T-helper 1 cell treated with Interleukin-12 subunit alpha and Interleukin-12 subunit beta and Interleukin-4 antibody, amounts not matched to agents 30 ng/mL and 1 ng/mL, for 36 hours (primary cell): Measurements from ENCODE around the gene SPSB1. TPM values are rescaled to one million over a fixed set of nuclear protein-coding genes. Genes with fewer than 3 reads are reported as not detected.

Experiments
- intact Hi-C: fragments of 100-400 bp; cut with micrococcal nuclease; formaldehyde crosslinking; loops from one replicate; pipeline ENCODE4 v1.15.1; 2024
- total RNA-seq: library from RNA; stranded (reverse); gene quantifications from 2 replicates; pipeline ENCODE4 v1.2.3, GENCODE V29; 2022

The SPSB1 gene
- total RNA-seq, 1 donor from 2014 or later: 22.8 TPM

GRCh38 chr1:9317591-9318417, 25.1 kb downstream of the SPSB1 start:
- intact Hi-C loops: no loop called here

GRCh38 chr1:9319208-9319788, 26.6 kb downstream of the SPSB1 start:
- intact Hi-C loops: no loop called here

GRCh38 chr1:9319789-9320519, 27.3 kb downstream of the SPSB1 start:
- intact Hi-C loops: no loop called here

- intact Hi-C loops: no loop called here
Observed at GRCh38 chr1:9320520-9321479, 28.1 kb downstream of the SPSB1 start.

GRCh38 chr1:9321480-9321849, 28.8 kb downstream of the SPSB1 start:
- intact Hi-C loops: no loop called here

- intact Hi-C loops: no loop called here
Observed at GRCh38 chr1:9321986-9322660, 29.4 kb downstream of the SPSB1 start.

- intact Hi-C loops: no loop called here
Observed at GRCh38 chr1:9322661-9323244, 30.1 kb downstream of the SPSB1 start.

- intact Hi-C loops: no loop called here
Observed at GRCh38 chr1:9324246-9325096, 31.8 kb downstream of the SPSB1 start.

- intact Hi-C loops: no loop called here
Observed at GRCh38 chr1:9326596-9326995, 33.9 kb downstream of the SPSB1 start.

- intact Hi-C loops: no loop called here
Observed at GRCh38 chr1:9328201-9328600, 35.5 kb downstream of the SPSB1 start.

- intact Hi-C loops: no loop called here
Observed at GRCh38 chr1:9328715-9329114, 36.0 kb downstream of the SPSB1 start.

GRCh38 chr1:9331016-9331415, 38.3 kb downstream of the SPSB1 start:
- intact Hi-C loops: no loop called here

- intact Hi-C loops: no loop called here
Observed at GRCh38 chr1:9331558-9332346, 39.1 kb downstream of the SPSB1 start.

- intact Hi-C loops: no loop called here
Observed at GRCh38 chr1:9332513-9333143, 39.9 kb downstream of the SPSB1 start.

GRCh38 chr1:9338397-9339246, 45.9 kb downstream of the SPSB1 start:
- intact Hi-C loops: no loop called here

GRCh38 chr1:9340172-9340854, 47.6 kb downstream of the SPSB1 start:
- intact Hi-C loops: no loop called here

GRCh38 chr1:9340864-9341263, 48.2 kb downstream of the SPSB1 start:
- intact Hi-C loops: no loop called here
